DND-41 (cell line): ENCODE data around the gene KRT27.

Source experiments
- CTCF ChIP-seq: IDR thresholded peaks from 2 replicates; pipeline ENCODE4 v1.5.1; 2012; ENCODE audit warnings: borderline replicate concordance, low read length, moderate library complexity, mild to moderate bottlenecking; ENCODE audit not compliant: poor library complexity, severe bottlenecking; ENCODE audit errors: extremely low read depth
- EZH2 ChIP-seq: IDR thresholded peaks from 3 replicates; pipeline ENCODE4 v1.6.1; 2012; ENCODE audit warnings: borderline replicate concordance, low read depth, mild to moderate bottlenecking, moderate library complexity, low read length, inconsistent platforms; ENCODE audit not compliant: severe bottlenecking

- TF ChIP-seq EZH2 (no peak), CTCF (no peak)
These were observed 11.5 kb upstream of the KRT27 start for GRCh38 chr17:40793832-40794231.
